ENCODE measurements around the gene JAK1.
A peak's percentile ranks its signal among the peaks of the same experiment; 100 is the strongest.

The JAK1 gene

DNA sequence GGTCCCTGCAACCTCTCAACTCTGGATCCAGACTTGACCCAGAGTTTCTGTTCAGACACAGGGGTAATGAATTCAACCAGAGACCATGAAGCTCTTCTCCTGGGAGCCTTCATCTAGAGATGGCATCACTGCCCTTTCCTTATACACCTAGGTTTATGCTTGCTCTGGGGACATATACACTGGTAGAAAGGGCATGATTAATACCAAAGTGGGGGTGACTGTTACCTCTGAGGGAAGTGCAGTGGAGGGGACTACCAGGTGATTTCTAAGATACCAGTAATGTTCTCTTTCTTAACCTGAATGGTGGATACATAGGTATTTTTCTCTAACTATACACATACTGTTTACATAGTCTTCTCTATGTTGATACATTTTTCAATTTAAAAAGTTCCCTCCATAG lies 48.4 kb downstream of the JAK1 start:
- DNase-seq = no peak

DNA sequence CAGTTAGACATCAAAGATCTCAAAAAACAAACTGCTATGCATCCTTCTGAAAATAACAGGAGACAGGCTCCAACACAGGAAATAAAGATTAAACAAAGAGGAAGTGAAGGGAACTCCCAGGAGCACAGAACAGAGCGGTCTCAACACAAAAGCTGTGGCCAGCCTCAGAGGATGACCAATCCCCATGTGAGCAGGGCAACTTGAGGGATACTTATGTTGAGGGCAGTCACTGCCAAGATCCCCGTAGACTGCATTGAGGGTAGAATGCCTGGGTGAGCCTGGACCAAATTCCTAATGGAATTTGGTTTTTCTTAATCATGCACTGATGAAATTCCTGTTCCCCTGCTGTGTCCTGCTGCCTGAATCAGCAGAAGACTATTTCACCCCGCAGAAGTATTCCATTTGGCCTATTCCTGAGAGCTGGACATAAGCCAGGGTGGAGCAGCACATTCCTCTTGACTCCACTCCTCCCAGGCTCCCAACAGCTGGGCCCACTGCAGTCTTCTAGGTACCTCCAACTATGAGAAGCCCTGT lies 49.0 kb downstream of the JAK1 start:
- DNase-seq = no peak

DNA sequence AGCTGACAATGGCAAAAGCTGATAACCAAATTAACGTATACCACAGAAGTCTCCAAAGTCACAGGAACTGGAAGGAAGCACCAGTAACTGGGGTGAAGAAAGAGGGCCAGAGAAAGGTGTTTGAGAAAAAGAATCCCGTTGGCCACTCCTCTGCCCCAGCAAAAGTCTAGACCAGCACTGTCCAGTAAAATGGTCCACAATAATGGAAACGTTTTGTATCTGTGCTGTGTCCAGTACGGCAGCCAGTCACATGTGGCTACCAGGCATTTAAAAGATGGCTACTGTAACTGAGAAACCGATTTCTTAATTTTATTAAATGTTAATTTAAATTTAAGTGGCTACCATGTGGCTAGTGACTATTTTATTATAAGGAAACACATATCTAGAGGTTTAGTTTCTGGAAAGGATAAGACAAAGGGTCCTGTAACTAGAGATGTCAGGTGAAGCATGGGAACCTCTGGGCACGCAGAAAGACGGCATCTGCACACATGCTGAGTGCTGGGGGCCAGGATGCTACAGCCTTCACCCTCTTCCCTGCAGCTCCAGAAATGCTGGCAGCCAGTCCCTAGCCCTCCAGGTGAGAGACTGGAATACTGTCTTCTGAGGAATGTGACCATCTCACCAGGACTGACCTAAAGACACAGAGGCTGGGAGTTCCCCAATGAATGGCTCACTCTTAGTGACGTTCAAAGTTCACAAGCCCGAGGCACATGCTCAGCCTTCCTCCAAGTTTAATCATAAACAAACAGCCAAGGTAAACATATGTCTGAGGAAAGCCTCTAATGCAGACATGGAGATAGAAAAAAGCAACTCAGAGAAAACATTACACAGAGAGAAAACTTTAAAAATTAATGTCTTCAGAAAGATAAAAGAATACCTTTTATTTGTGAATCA lies 50.7 kb downstream of the JAK1 start:
- DNase-seq = no peak

DNA sequence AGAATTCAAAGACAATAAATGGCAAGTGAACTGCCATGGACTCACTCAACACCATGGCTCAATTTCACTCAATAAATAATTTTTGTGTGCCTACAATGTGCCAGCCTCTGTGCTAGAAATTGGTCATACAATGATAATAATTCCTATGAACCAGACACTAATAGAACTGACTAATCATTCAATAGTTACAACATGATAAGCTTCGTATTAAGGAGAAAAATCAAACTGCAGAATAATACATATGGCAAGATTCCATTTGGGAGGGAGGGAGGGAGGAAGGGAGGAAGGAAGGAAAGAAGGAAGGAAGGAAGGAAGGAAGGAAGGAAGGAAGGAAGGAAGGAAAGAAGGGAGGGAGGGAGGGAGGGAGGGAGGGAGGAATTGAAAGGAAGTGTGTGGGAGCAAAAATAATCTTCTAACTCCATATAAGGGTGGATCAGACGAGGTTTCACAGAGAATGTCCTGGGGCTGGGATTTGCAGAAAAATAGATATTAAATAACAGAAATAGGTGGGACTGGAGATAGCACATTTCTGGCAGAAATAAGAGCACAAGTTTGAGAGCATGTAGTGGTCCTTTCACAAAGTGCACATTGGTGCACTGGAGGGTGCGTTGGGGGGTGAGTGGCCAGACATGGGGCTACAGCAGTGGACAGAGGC lies 52.9 kb downstream of the JAK1 start:
- no peak for DNase-seq

DNA sequence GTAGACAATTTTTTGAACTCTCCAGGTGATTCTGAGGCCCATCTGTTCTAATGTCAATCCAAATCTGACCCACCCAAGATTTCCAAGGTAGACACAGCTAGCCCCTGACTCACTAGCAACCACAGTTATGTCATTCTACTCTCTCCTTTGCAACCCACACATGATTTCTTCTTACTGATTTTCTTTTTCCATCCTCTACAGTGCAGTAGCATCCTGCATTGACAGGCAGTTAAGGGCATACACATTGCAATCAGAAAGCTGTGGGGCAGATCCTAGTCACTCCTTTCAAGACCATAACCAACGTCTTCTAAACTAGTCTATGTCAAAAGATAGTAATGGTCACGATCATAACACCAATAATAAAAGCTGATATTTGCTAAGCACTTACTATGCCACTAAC lies 54.2 kb downstream of the JAK1 start:
- DNase-seq = no peak

DNA sequence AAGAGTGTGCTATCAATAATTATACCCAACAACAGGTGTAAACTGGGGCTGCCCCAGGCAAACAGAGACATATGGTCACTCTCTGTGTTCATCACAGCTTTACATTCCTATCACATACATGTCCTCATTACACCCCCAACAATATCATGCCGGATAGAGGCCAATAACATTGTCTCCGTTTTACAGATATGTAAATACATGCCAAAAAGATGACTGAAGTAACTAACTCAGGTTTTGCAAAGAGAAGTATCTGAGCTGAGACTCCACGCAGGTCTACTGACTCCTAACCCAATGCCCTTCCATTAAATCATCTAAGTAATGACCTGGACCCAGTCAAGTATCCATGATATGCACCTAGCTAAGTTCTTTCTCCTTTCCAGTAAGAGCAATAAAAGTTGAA lies 55.0 kb downstream of the JAK1 start:
- no peak for DNase-seq

DNA sequence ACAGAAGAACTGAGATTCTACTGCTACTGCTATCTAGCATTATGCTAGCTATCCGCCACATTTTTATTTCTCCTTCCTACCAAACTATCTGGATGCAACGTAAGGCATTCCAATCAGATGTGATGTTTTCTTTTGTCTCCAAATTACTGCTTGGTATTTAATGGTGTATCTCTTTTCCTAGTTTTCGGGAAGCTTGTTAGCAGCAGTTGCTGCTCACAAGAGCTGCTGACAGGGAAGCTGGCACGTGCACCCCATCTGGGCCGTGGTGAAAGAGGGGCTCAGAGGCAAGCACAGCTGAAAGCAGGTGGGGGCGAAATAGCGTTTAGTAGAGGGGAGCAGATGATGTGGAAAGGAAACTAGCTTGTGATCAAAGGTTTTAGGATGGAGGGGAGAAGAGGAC lies 57.3 kb downstream of the JAK1 start:
- DNase-seq = no peak

DNA sequence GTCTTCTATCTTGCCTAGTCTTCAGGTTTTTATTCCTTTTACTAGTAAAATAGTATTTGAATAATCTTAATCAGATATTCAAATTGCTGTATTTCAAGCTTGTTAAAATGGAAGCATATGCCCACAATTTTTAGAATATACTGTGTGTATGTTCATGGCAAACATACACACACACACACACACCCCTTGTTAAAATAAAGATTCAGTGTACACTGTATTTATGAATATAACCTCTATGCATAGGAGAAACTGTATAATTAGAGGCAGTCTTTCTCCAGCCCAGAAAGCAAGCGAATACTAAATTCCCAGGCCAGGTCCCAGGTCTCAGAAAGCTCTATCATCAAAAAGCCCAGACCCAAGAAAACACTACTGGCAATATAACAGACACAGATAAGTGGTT lies 57.8 kb downstream of the JAK1 start:
- DNase-seq = no peak

DNA sequence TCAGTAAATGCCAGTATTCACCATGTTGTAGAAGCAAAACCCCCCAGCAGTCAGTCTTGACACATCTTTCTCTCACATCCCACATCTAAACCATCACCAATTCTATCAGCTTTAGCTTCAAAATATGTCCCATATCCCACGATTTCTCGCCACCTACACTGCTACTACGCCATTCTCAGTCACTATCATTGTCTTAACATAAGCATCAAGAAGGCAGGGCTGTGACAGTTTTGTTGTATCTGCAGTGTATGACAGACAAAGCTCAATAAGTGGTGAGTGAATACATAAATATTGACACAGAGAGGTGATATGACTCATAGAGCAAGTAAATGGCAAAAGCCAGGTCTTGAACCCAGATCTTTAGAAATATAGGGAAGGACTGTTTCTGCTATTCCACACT lies 59.9 kb downstream of the JAK1 start:
- no peak for DNase-seq

DNA sequence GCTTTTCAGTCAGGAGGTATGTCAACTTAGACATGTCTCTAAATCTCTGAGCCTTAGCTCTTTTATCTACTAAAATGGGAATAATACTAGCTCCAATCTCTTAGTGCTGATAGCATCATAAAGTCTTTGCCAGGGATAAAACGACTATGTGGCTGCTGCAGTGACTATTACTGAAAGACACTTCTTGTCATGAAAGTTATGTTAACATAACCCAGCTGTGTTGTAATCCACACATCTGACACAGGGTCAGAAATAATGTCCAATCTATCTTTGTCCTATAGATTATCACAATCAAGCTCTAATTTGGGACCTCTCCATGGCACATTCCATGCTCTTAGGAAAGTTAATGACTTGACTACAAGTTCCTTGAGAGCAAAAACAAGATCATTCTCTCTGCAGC lies 62.8 kb downstream of the JAK1 start:
- DNase-seq = no peak

DNA sequence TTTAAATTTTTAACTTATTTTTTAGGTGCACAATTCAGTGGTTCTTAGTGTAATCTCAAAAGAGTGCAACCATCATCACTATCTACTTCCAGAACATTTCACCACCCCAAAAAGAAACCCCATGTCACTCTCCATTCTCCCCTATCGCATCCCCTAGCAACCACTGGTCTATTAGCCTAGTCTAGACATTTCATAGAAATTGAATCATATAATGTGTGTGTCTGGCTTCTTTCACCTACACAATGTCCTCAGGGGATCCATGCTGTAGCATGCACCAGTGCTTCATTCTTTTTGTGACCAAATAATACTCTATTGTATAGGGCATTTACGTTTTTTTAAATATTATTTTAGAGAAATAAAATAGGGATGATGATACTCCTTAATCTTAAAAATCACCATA lies 64.7 kb downstream of the JAK1 start:
- no peak for DNase-seq

DNA sequence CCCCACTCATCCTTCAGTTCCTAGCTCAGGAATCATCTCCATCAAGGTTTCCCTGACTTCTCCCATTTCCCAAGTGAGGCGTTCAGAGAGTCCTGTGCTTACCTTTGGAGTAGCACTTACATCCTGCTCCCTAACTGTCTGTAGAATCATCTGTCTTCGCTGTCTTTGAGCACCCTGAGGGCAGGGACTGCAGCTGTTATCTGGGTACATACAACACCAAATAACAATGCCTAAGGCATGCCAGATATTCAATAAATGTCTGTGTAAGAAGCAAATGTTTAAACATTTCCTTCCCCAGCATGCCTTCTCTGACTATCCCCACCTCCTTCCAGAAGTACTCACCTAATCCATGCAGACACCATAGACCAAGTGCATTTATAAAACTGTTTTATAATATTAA lies 65.4 kb downstream of the JAK1 start:
- DNase-seq = no peak

DNA sequence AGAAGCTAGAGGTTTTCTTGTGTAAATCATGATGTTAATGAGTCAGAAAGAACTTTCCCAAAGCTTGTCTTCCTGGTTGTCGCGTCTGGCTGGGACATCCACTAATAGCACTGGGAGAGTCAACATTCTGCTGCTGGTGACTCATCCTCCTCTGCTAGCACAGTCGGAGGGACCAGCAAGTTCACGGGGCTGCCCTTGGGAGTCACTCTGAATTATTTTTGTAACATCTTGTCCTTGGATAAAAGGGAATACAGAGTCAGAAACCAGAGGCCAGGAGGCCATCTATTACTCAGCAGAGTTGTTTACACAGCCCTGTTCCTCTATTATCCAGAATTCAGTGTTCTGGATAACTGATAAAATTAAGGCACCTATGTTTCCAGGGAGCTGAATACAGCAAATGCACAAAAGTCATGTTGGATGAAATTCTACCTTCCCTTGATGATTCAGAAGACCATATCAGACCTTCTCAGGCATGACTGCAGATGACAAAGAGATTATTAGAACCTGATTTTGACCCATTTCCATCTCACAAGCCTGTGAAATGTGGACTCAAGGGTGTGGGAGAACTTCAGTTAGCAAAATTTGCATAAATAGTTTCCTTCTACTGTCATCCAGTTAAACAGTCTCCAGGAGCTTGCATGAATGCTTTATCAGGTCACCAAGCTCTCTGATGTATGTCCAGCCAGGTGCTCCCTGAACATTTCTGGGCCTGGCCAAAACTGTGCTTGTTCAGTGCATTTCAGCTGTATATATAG lies 68.1 kb downstream of the JAK1 start:
- DNase-seq = peak; percentile 30

DNA sequence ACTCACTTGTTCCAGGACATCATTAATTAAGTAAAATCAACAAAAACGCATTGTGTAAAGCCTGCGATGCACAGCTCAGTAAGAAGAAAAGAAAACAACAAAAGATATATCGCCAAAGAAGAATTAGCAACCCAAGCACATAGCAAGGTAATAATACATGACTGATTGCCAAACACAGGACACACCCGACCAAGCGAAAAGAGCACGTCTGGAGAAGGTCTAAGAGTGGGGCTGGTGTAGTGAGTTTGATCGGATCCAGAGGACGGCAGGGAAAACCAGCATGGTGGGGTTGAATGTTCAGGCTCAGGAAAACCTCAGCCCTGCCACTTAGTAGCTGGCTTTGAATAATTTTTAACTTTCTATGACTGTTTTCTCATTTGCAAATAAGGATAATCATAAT lies 69.8 kb downstream of the JAK1 start:
- DNase-seq = no peak

DNA sequence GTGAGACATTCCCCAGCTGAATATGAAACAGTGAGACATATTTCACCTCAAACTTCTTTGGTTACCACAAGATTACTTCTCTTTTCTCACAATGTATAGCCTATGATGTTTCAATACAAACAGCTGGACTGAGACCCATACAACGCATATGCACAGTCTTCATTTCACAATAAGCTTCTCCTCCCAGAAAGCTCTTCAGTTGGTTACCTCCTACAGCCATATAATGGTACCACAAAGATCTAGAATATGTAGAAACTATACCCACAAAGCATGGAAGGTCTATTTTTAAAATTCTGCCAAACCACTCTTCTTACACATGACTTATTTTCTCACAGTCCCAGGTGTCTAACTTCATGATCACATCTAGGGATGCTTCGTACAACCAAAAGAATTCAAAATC lies 70.8 kb downstream of the JAK1 start:
- no peak for DNase-seq

DNA sequence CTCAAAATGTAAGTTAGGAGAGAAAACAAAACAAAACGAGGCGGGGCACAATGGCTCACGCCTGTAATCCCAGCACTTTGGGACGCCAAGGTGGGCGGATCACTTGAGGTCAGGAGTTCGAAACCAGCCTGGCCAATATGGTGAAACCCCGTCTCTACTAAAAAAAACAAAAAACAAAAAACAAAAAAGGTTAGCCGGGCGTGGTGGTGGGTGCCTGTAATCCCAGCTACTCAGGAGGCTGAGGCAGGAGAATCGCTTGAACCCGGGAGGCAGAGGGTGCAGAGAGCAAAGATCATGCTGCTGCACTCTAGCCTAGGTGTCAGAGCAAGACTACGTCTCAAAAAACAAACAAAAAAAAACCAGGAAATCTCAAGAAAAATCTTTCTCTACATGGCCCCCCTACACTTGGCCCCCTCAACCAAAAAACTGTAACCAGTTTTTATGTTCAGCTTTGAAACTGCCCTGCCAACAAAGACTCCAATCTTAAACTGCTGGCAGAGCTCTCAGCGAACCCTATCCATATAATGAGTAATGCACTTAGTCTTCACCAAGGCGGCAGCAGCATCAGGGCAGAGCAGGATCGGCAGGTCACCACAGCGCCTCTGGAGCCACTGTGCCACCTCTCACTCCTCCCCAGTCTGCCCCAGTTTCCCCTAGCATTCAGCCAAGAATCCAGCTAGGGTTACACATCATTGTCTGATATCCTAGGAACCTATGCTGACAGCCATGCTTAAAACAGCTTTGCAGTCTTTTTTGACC lies 71.7 kb downstream of the JAK1 start:
- no peak for DNase-seq

DNA sequence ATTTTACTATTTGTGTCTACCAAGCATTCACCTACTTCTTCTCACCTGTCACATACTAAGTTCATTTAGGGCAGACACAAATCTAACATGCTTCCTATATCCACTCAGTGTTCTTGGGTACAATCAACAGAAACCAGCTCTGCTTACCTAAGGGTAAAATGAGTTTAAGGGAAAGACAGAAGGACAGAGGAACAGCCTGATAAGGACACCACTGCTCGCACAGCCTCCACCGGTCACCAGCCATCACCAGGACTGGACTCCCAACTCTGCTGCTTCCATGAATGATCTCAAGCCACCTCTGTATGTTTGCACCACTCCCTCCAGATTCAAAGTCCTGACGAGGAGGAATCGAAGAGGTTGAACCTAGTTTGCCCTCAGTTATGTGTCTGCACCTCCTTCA lies 72.4 kb downstream of the JAK1 start:
- no peak for DNase-seq

DNA sequence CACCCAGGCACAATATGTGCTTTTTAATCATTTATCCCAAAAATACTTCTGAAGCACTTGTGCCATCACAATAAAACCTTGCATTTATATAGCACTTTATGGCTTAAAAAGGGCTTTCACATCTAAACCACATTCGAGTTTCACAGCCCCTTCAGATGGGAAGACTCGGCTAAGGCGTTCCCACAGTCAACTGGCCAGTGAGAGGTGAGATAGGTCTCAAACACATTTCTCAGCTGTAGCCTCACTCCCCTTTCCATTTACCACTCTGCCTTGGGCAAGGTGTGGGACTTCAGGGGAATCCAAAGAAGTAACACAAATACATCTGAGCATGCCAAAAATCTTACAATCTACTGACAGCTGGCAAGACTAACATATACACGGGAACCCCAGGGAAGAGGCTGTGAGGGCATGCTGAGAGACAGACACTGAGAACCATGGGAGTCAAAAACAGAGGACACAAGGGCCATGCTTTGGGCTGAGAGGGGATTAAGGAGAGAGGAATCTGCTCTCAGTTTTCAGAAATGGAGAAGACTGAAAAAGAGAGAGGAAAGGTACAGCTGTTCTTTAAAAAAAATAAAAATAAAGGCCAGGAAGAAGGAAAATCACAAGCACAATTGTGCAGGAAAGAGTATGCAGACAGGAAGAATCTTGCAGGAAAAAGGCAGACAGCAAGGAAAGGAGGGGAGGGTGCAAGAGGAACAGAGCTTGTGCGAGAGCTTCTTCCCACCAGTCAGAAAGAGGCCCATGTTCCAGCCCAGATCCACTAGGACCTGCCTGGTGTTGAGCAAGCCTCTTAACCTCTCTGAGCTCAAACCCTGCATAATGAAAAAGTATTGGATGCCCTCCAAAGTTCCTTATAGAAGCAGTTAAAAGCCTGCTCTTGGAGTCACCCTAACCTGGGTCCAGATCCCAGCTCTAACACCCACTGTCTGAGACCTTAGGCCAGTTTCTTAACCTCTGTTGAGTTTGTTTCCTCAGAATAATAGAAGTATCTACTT lies 73.5 kb downstream of the JAK1 start:
- DNase-seq = no peak

DNA sequence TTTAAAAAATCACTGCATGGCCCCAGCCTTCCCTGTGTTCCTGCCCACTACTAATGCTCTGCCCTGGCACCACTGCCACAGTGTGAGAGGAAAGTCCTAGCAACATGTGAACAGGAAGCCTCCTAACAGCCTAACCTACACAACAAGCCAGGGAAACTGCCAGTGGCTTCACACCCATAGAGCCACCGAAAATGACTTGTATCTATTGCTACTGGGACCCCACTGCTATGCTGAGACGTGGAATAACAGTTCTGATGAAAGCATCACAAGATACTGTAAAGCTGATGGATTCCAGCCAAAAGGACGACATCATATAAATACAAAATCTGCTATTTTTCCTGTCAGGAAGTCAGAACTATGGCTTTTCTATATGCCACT lies 74.9 kb downstream of the JAK1 start:
- DNase-seq = peak; percentile 35

DNA sequence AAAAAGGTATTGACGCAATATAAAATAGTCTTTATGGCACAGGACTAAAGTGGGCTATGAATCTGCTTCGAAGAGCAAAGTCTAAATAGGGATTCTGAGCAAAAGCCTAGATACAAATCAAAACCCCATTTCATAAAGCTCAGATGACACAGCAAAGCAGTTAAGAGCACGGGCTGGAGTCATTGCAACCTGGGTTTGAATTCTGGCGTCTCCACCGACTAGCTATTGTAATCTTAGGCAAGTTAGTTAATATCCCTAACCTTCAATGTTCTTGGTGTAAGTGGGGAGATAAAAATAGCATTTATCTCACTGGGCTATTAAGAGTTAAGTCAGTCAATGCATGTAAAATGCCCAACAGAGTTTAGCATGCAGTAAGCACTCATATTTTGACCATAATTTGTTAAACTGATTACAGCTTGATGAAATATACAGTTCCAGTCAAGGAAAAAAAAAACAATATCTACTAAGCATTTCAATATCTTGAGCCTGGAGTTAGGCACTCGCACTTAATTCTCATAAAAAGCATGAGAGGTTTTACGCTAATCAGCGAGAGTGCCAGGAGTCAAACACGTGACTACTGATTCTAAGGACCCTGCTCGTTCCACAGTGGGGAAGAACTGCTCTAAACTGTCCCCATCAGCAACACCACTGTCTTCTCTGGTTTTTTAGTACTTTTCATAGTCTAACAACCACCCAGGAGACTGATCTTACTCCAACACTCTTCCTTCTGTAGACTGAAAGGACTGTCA lies 75.5 kb downstream of the JAK1 start:
- no peak for DNase-seq

DNA sequence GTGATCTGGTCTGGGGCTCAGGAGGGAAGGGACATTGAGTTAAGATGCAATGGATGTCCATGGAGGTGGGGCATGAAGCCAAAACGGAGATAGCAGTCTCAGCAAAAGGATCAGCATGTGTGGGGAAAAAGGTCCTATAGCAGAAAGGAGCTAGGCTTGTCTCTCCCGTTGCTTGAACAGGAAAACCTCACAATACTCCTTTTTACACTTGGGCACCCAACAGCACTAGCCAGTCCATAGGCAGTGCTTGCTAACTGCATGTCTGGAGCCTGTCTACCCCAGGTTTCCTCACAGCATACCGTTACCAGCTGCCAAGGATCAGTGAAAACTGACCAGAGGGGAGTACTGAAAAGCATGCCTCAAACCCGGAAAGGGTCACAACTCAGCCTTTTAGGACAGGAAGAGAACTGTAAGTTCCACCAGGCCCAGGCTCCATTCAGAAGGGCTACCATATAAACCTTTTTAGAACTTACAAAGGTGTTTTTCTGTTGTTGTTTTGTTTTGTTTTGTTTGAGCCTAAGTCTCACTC lies 78.6 kb downstream of the JAK1 start:
- no peak for DNase-seq

All from activated CD4-positive, alpha-beta T cell treated with anti-CD3 and anti-CD28 coated beads, Interleukin-2, Interleukin-6, amounts not matched to agents 100 ng/mL and 50 ng/mL, durations not matched to agents 16 hours and 8 hours (primary cell).